ENCODE results near the gene C2CD5.
"Not testable (repeated sequence)": the region's sequence is repeated elsewhere in the genome, so short reads cannot be mapped to it uniquely, and the experiment has no call there.

The C2CD5 gene, protein sequence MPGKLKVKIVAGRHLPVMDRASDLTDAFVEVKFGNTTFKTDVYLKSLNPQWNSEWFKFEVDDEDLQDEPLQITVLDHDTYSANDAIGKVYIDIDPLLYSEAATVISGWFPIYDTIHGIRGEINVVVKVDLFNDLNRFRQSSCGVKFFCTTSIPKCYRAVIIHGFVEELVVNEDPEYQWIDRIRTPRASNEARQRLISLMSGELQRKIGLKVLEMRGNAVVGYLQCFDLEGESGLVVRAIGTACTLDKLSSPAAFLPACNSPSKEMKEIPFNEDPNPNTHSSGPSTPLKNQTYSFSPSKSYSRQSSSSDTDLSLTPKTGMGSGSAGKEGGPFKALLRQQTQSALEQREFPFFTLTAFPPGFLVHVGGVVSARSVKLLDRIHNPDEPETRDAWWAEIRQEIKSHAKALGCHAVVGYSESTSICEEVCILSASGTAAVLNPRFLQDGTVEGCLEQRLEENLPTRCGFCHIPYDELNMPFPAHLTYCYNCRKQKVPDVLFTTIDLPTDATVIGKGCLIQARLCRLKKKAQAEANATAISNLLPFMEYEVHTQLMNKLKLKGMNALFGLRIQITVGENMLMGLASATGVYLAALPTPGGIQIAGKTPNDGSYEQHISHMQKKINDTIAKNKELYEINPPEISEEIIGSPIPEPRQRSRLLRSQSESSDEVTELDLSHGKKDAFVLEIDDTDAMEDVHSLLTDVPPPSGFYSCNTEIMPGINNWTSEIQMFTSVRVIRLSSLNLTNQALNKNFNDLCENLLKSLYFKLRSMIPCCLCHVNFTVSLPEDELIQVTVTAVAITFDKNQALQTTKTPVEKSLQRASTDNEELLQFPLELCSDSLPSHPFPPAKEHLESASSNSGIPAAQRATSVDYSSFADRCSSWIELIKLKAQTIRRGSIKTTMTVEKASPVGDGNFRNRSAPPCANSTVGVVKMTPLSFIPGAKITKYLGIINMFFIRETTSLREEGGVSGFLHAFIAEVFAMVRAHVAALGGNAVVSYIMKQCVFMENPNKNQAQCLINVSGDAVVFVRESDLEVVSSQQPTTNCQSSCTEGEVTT

GRCh38 chr12:22544038-22544979 is at the start of gene C2CD5:
TSS of gene C2CD5 (minus strand) at chr12:22544542. CDS start at chr12:22544150, 392 bp downstream.
- peak; percentile 95 for DNase-seq

- DNase-seq, result no peak
Observed at GRCh38 chr12:22593864-22594263, 49.5 kb upstream of the C2CD5 start.

DNA sequence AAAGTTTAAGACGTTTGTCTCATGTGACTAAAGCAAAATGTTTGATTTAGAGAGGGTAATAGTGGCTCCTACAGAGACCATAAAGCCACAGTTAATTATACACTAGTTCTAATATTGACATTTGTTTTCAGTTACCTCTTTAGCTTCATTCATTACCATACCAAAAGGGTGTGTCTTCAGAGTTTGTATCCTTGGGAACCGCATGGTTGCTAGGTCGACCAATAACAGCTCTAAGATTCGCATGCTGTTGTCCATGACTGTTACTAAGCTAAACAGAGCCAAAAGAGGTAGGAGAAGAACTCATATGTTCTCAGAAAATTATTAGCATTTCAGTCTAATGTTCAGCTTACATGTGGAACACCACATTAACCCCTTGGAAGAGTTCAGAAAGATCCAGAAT is 44.5 kb upstream of the C2CD5 start:
- no peak for DNase-seq

- no peak for DNase-seq
Observed at GRCh38 chr12:22578328-22578727, 34.0 kb upstream of the C2CD5 start.

DNA sequence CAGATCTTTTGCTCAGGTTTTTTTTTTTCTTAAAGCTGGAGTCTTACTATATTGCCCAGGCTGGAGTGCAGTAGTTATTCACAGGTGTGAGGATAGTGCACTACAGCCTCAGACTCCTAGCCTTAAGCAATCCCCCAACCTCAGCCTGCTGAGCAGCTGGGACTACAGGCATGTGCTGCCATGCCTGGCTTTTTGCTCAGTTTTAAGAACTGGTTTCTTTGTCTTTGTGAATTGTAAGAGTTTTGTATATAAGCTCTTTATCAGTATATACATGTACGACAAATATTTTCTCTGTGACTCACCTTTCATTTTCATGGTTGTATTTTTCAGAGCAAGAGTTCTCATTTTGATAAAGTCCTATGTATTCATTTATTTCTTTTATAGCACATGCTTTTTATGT is 33.3 kb upstream of the C2CD5 start:
- DNase-seq, result no peak

GRCh38 chr12:22576473-22576872 is 32.1 kb upstream of the C2CD5 start:
- no peak for DNase-seq

GRCh38 chr12:22576065-22576464 is 31.7 kb upstream of the C2CD5 start:
- DNase-seq, result no peak

DNA sequence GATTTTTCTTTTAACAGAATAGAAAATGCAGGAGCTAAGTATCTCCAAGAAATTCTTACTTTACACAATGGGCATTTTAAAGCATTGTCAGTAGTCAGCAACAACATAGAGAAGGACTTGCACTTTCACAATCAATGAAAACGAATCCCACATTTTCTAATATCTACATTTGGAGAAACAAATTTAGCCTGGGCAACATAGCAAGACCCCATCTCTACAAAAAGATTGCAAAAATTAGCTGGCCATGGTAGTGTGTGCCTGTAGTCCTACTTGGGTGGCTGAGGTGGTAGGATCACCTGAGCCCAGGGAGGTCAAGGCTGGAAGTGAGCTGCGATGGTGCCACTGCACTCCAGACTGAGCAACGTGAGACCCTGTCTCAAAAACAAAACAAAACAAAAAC is 30.6 kb upstream of the C2CD5 start:
- DNase-seq, result no peak

DNA sequence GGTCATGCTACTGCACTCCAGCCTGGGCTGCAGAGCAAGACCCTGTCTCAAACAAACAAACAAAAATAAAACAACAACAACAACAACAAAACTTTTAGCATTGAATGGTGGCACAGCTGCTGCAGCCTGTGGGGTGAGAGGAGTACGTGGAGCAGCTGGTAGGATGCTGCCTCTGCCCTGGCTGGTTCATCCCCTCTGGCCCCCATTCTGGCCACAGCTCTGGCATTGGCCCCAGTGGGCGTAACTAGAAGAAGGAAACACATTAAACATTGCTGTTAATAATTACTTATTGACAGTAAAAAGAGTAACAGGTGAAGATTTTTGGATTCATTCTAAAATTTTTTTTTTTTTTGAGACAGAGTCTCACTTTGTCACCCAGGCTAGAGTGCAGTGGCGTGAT is 28.8 kb upstream of the C2CD5 start:
- DNase-seq, result no peak

- DNase-seq, result no peak
Observed at GRCh38 chr12:22569253-22569652, 24.9 kb upstream of the C2CD5 start.

GRCh38 chr12:22562036-22563028 is 18.0 kb upstream of the C2CD5 start:
- no peak for DNase-seq

GRCh38 chr12:22554750-22555149 is 10.4 kb upstream of the C2CD5 start:
- not testable (repeated sequence) for DNase-seq

- DNase-seq, result no peak
Observed at GRCh38 chr12:22551624-22552023, 7.3 kb upstream of the C2CD5 start.

DNA sequence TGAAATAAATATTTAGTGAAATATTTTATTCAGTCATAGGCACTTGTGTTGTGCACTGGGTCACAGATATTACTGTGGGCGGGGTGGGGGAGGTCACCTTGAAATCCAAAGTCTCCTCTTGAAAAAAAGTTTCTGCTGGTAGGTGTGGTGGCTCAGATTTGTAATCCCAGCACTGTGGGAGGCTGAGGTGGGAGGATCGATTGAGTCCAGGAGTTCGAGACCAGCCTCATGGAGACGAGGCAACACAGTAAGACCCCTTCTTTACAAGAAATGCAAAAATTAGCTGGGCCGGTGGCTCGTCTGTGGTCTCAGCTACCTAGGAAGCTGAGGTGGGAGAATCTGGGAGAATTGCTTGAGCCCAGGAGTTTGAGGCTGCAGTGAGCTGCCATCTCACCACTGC is 913 bp upstream of the C2CD5 start:
- no peak for DNase-seq

DNA sequence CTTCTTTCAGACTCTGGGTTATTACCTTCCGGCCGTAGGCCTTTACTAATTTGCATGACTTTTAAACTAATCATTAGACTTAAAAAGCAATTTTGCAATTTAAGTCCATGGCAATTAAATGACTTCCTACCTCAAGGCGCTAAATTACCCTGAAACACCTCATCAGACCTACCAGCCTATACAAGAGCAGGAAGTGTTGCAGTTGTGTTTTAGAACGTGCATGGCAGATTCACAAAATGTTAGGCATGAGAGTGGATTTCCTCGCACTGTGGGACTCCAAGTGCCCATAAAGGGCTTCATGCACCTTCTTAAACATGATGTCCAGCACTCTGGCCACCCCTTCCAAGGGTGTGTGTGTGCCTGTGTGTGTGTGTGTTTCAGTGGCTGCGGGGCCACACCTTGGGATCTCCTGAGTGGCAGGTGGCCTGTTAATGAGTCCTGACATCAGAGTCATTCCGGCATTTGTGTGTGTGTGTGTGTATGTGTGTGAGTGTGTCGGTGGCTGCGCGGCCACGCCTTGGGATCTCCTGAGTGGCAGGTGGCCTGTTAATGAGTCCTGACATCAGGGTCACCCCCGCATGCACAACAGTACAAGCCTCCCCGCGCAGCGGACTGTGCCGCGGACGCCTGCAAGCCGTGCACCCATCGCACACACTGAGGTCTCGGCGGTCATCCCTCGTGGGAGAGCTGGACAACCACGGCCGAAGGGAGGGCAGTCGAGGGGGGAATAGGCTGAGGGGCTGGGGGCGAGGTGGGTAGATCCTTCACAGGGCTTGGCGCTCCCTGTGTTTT is 900 bp downstream of the C2CD5 start:
- peak; percentile 64 to 66 for DNase-seq

GRCh38 chr12:22541496-22542155 is 2.7 kb downstream of the C2CD5 start:
- no peak for DNase-seq

GRCh38 chr12:22539055-22539454 is 5.3 kb downstream of the C2CD5 start:
- DNase-seq, result no peak

DNA sequence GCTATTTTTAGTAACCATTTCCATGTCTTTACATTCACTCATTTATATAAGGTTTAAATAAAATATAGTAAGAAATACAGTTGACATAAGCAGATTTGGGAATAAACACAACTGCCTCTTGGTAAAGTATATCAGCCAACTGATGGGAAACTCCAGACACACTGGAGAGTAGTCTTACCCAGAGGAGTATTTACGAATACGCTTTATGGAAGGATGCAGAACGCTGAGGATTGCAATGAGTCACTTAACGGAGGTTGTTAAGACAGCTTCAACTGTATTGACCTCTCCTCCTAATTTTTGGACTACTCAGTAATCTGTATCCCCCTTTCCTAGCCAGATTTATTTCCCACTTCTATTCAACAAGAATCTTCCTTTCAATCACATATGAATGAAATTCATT is 6.0 kb downstream of the C2CD5 start:
- no peak for DNase-seq

DNA sequence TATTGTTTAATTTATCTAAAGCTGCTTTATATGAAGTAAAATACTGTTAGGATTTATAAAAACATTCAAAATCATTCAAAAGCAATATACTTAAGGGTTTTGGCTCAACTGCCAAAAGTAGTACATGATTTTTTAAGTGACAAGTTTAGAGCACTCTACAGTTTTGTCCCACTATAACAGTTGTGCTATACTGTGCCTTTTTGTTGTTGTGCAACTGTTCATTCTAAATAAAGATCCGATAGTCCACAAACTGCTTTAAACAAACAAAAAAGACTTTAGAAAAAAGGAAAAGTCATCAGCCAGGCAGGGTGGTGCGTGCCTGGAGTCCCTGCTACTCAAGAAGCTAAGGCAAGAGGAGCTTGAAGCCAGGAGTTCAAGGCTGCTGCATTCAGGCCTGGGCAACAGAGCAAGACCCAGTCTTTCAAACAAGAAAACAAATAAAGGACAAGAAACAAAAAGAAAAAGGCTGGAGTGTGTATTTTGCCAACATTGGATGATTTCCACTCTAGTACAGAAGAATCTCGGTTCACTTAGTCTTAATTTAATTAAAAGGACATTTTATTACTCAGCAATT is 7.3 kb downstream of the C2CD5 start:
- no peak for DNase-seq
